ENCODE measurements around the gene P3H3.

- no peak for TF ChIP-seq RAD21 (conservative IDR thresholded peaks at IDR 0.05 in 1 of 2, IDR thresholded peaks at IDR 0.05 in 1 of 2)
- no peak for TF ChIP-seq RNF2 (IDR thresholded peaks at IDR 0.05; ENCODE audit: borderline replicate concordance, low read depth)
- TF ChIP-seq, protein P1, sequence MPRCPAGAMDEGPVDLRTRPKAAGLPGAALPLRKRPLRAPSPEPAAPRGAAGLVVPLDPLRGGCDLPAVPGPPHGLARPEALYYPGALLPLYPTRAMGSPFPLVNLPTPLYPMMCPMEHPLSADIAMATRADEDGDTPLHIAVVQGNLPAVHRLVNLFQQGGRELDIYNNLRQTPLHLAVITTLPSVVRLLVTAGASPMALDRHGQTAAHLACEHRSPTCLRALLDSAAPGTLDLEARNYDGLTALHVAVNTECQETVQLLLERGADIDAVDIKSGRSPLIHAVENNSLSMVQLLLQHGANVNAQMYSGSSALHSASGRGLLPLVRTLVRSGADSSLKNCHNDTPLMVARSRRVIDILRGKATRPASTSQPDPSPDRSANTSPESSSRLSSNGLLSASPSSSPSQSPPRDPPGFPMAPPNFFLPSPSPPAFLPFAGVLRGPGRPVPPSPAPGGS (IDR thresholded peaks at IDR 0.05): no peak
- TF ChIP-seq, protein P2, sequence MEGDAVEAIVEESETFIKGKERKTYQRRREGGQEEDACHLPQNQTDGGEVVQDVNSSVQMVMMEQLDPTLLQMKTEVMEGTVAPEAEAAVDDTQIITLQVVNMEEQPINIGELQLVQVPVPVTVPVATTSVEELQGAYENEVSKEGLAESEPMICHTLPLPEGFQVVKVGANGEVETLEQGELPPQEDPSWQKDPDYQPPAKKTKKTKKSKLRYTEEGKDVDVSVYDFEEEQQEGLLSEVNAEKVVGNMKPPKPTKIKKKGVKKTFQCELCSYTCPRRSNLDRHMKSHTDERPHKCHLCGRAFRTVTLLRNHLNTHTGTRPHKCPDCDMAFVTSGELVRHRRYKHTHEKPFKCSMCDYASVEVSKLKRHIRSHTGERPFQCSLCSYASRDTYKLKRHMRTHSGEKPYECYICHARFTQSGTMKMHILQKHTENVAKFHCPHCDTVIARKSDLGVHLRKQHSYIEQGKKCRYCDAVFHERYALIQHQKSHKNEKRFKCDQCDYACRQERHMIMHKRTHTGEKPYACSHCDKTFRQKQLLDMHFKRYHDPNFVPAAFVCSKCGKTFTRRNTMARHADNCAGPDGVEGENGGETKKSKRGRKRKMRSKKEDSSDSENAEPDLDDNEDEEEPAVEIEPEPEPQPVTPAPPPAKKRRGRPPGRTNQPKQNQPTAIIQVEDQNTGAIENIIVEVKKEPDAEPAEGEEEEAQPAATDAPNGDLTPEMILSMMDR (IDR thresholded peaks at IDR 0.05): no peak
Measured at GRCh38 chr12:6845395-6845794, 17.2 kb downstream of the P3H3 start.

Measured in A549 (cell line).